ENCODE results near the gene COL20A1.

GRCh38 chr20:63373996-63374395 lies 81.0 kb downstream of the COL20A1 start:
- TF ChIP-seq TAF1 (IDR thresholded peaks at IDR 0.05; ENCODE audit: borderline replicate concordance, insufficient read depth, low read length) (no peak), SIN3A (IDR thresholded peaks at IDR 0.05; ENCODE audit: borderline replicate concordance, insufficient read depth, low read length) (no peak), REST (IDR thresholded peaks at IDR 0.05; ENCODE audit: insufficient read depth in 1 of 2, low read depth in 2 of 2, low read length in 2 of 2) (no peak), POLR2AphosphoS5 (IDR thresholded peaks at IDR 0.05; ENCODE audit: low read depth, low read length) (no peak), FOXP2 (optimal IDR thresholded peaks at IDR 0.05; ENCODE audit: borderline replicate concordance, extremely low read depth, extremely low read length, insufficient read depth) (no peak)

All from PFSK-1 (cell line).